IMR-90 (cell line): ENCODE data around the gene CALU. TPM values are rescaled to one million over a fixed set of nuclear protein-coding genes. Genes with fewer than 3 reads are reported as not detected.

Experiments
- ATAC-seq: fragments of 200-7000 bp; cut with Tn5 transposase; 2 replicates; pipeline ENCODE4 v1.9.1; 2020; ENCODE audit warnings: low read depth, mild to moderate bottlenecking, moderate library complexity
- BruUV-seq: library from RNA; stranded (reverse); fragments of 400-500 nt; replicated peaks from 2 replicates; lab custom pipeline; 2021; lab: Mats Ljungman, UMichigan
- CTCF ChIA-PET: fragments of 300-600 bp; formaldehyde crosslinking; extraction: SDS; loops from one replicate; lab custom pipeline; 2021; ENCODE audit warnings: antibody characterized with exemption; lab: Yijun Ruan, JAX
- POLR2A ChIA-PET: fragments of 300-600 bp; sonication (Branson Sonifier 250); formaldehyde crosslinking; loops from one replicate; lab custom pipeline; 2022; ENCODE audit warnings: antibody characterized with exemption; ENCODE audit not compliant: unreplicated experiment; lab: Charles Lee
- DNase-seq: peaks from one replicate; pipeline ENCODE4 v3.0.0; 2013
- H2AFZ ChIP-seq: replicated peaks from 2 replicates; pipeline ENCODE3; 2013; ENCODE audit warnings: low read length, mild to moderate bottlenecking; ENCODE audit not compliant: poor library complexity
- H2AK5ac ChIP-seq: 2 replicates; pipeline ENCODE4 v1.6.1; 2013; ENCODE audit warnings: low read depth, low read length, inconsistent platforms
- H2AK9ac ChIP-seq: replicated peaks from 2 replicates; pipeline ENCODE3; 2013; ENCODE audit warnings: mild to moderate bottlenecking, low read depth, low read length, moderate library complexity; ENCODE audit not compliant: poor library complexity
- H2BK120ac ChIP-seq: 2 replicates; pipeline ENCODE4 v1.6.1; 2013; ENCODE audit warnings: low read depth, low read length, inconsistent platforms
- H2BK15ac ChIP-seq: 3 replicates; pipeline ENCODE4 v1.6.1; 2013; ENCODE audit warnings: low read depth, low read length, inconsistent platforms
- H2BK20ac ChIP-seq: 2 replicates; pipeline ENCODE4 v1.6.1; 2013; ENCODE audit warnings: low read depth, mild to moderate bottlenecking, inconsistent platforms, low read length, moderate library complexity
- H2BK5ac ChIP-seq: 2 replicates; pipeline ENCODE4 v1.6.1; 2013; ENCODE audit warnings: mild to moderate bottlenecking, low read depth, low read length, inconsistent platforms; ENCODE audit not compliant: poor library complexity, severe bottlenecking
- H3K14ac ChIP-seq: replicated peaks from 2 replicates; pipeline ENCODE4 v1.6.1; 2013; ENCODE audit warnings: low read depth, low read length, inconsistent platforms
- H3K18ac ChIP-seq: 2 replicates; pipeline ENCODE4 v1.6.1; 2013; ENCODE audit warnings: low read depth, low read length, control low read depth
- H3K23ac ChIP-seq: 2 replicates; pipeline ENCODE4 v1.6.1; 2013; ENCODE audit warnings: low read depth, low read length, inconsistent platforms
- H3K27ac ChIP-seq: 2 replicates; pipeline ENCODE4 v1.5.1; 2013; ENCODE audit warnings: mild to moderate bottlenecking, control low read depth, low read length; ENCODE audit not compliant: insufficient read depth
- H3K27me3 ChIP-seq: 2 replicates; pipeline ENCODE4 v1.6.1; 2013; ENCODE audit warnings: low read length; ENCODE audit not compliant: control insufficient read depth, insufficient read depth
- H3K36me3 ChIP-seq: 2 replicates; pipeline ENCODE4 v1.6.1; 2013; ENCODE audit warnings: low read length, mixed read lengths; ENCODE audit not compliant: control insufficient read depth, insufficient read depth
- H3K4ac ChIP-seq: 2 replicates; pipeline ENCODE4 v1.6.1; 2013; ENCODE audit warnings: low read depth, low read length, inconsistent platforms
- H3K4me1 ChIP-seq: 2 replicates; pipeline ENCODE4 v1.6.1; 2013; ENCODE audit warnings: low read length, mixed read lengths; ENCODE audit not compliant: control insufficient read depth, insufficient read depth
- H3K4me2 ChIP-seq: 2 replicates; pipeline ENCODE4 v1.6.1; 2013; ENCODE audit warnings: low read depth, mild to moderate bottlenecking, control low read depth, low read length, moderate library complexity
- H3K4me3 ChIP-seq: 2 replicates; pipeline ENCODE4 v1.5.1; 2013; ENCODE audit warnings: low read depth, mild to moderate bottlenecking, control low read depth, low read length, moderate library complexity; ENCODE audit not compliant: insufficient read depth
- H3K56ac ChIP-seq: 2 replicates; pipeline ENCODE4 v1.6.1; 2013; ENCODE audit warnings: low read length, inconsistent platforms; ENCODE audit not compliant: insufficient read depth; ENCODE audit errors: extremely low read depth
- H3K79me1 ChIP-seq, 2 experiments: 2 replicates each; pipeline ENCODE4 v1.6.1; 2013; ENCODE audit warnings: low read length in 2 of 2, inconsistent platforms in 1 of 2, low read depth in 1 of 2
- H3K9ac ChIP-seq: 2 replicates; pipeline ENCODE4 v1.6.1; 2013; ENCODE audit warnings: low read depth, low read length, control low read depth
- H3K9me1 ChIP-seq: 2 replicates; pipeline ENCODE4 v1.6.1; 2013; ENCODE audit warnings: low read length, inconsistent platforms; ENCODE audit not compliant: insufficient read depth
- H3K9me3 ChIP-seq: 2 replicates; pipeline ENCODE4 v1.6.1; 2013; ENCODE audit warnings: low read length; ENCODE audit not compliant: control insufficient read depth, insufficient read depth
- H4K20me1 ChIP-seq: 2 replicates; pipeline ENCODE4 v1.6.1; 2013; ENCODE audit warnings: low read length, inconsistent platforms; ENCODE audit not compliant: insufficient read depth
- H4K5ac ChIP-seq: 2 replicates; pipeline ENCODE4 v1.6.1; 2013; ENCODE audit warnings: mild to moderate bottlenecking, low read depth, low read length, control low read depth
- H4K8ac ChIP-seq, 2 experiments: 2 replicates each; pipeline ENCODE4 v1.6.1; 2013; ENCODE audit warnings: low read depth in 2 of 2, low read length in 2 of 2, control low read depth in 1 of 2, inconsistent platforms in 1 of 2
- H4K91ac ChIP-seq: 2 replicates; pipeline ENCODE4 v1.6.1; 2013; ENCODE audit warnings: low read depth, low read length, inconsistent platforms; ENCODE audit not compliant: insufficient read depth
- BHLHE40 ChIP-seq: fragments of 150-350 bp; IDR thresholded peaks from 2 replicates; pipeline ENCODE4 v1.6.1; 2016; ENCODE audit warnings: mild to moderate bottlenecking, low read depth, low read length
- CHD1 ChIP-seq: IDR thresholded peaks from 2 replicates; pipeline ENCODE4 v1.6.1; 2012; ENCODE audit warnings: low read depth, low read length, improper control_type of control experiment
- ELK1 ChIP-seq: fragments of 150-350 bp; IDR thresholded peaks from 2 replicates; pipeline ENCODE4 v1.6.1; 2016; ENCODE audit warnings: low read depth, mild to moderate bottlenecking, low read length, moderate library complexity, borderline replicate concordance
- FOS ChIP-seq: fragments of 150-350 bp; IDR thresholded peaks from 2 replicates; pipeline ENCODE4 v1.6.1; 2016; ENCODE audit warnings: low read depth, low read length
- MAFK ChIP-seq: IDR thresholded peaks from 2 replicates; pipeline ENCODE4 v1.6.1; 2012; ENCODE audit warnings: low read depth, low read length, improper control_type of control experiment
- MAZ ChIP-seq: IDR thresholded peaks from 2 replicates; pipeline ENCODE4 v1.6.1; 2012; ENCODE audit warnings: low read depth, mild to moderate bottlenecking, low read length, improper control_type of control experiment, moderate library complexity, borderline replicate concordance
- NFE2L2 ChIP-seq: fragments of 150-350 bp; IDR thresholded peaks from 2 replicates; pipeline ENCODE4 v1.6.1; 2016; ENCODE audit warnings: low read depth, mild to moderate bottlenecking, low read length
- POLR2A ChIP-seq: IDR thresholded peaks from 2 replicates; pipeline ENCODE4 v1.6.1; 2012; ENCODE audit warnings: mild to moderate bottlenecking, low read depth, low read length
- SMC3 ChIP-seq: fragments of 150-350 bp; IDR thresholded peaks from 2 replicates; pipeline ENCODE4 v1.6.1; 2016; ENCODE audit warnings: low read depth, mild to moderate bottlenecking, antibody characterized with exemption, low read length, moderate library complexity
- USF2 ChIP-seq: fragments of 150-350 bp; IDR thresholded peaks from 2 replicates; pipeline ENCODE4 v1.6.1; 2017; ENCODE audit warnings: mild to moderate bottlenecking, antibody characterized with exemption, low read length, low read depth
- dilution Hi-C: fragments of 300-500 bp; cut with HindIII; formaldehyde crosslinking; loops from one replicate; pipeline ENCODE4 v1.14.3; 2018; ENCODE audit warnings: low sequenced_read_pairs; ENCODE audit not compliant: unreplicated experiment
- in situ Hi-C: fragments of 300-500 bp; cut with MboI; formaldehyde crosslinking; loops from 3 replicates; pipeline ENCODE4 v1.14.3; 2019; ENCODE audit warnings: low sequenced_read_pairs, inconsistent platforms, mixed read lengths
- intact Hi-C: fragments of 100-400 bp; cut with micrococcal nuclease; formaldehyde crosslinking; loops from 2 replicates; pipeline ENCODE4 v1.10.0; 2022
- polyA plus RNA-seq, 3 experiments: library from polyadenylated mRNA; depleted of rRNA; stranded (reverse); fragments of >200 nt; gene quantifications; 2 replicates each; pipeline ENCODE4 v1.2.3, GENCODE V29; 2012; ENCODE audit warnings: low replicate concordance in 1 of 3
- total RNA-seq: library from RNA; depleted of rRNA; stranded (reverse); fragments of >200 nt; gene quantifications from 2 replicates; pipeline ENCODE4 v1.2.3, GENCODE V29; 2012

CALU gene
- total and polyA plus RNA-seq, 2 of the 4 experiments (the other 2 are of a cell fraction): 421 to 525 TPM

GRCh38 chr7:128759242-128759641, 20.1 kb downstream of the CALU start:
- ChIA-PET POLR2A (no interaction called here), CTCF (no interaction called here)
- Histone ChIP-seq H2BK20ac (no peak overlapping the region), H2AK9ac (no peak overlapping the region), H3K27me3 (no peaks in the 10 kb centered on the region), H2BK120ac (no peak overlapping the region), H3K79me1 (peaks cover 23 to 60% of the 10 kb centered on the region in 2 experiments), H3K14ac (no peak overlapping the region), H4K20me1 (peaks cover 75% of the 10 kb centered on the region), H3K36me3 (peaks cover 38% of the 10 kb centered on the region), H4K91ac (no peak overlapping the region), H3K23ac (no peak overlapping the region), H2AK5ac (no peak overlapping the region), H3K9me1 (peaks cover 4% of the 10 kb centered on the region), H3K4ac (no peak overlapping the region), H3K18ac (no peak overlapping the region), H4K8ac (no peak overlapping the region), H4K5ac (no peak overlapping the region), H3K4me2 (no peak overlapping the region), H3K9ac (no peak overlapping the region), H3K27ac (no peak overlapping the region), H3K4me1 (peaks cover 10% of the 10 kb centered on the region), H2AFZ (no peak overlapping the region), H3K4me3 (no peak overlapping the region), H3K56ac (no peak overlapping the region), H2BK15ac (no peak overlapping the region), H3K9me3 (no peaks in the 10 kb centered on the region), H2BK5ac (peak overlapping the region; percentile 40)
- in situ Hi-C loops (no loop called here), dilution Hi-C loops (no loop called here), intact Hi-C loops (no loop called here)
- TF ChIP-seq NFE2L2 (no peak), FOS (no peak), USF2 (no peak), BHLHE40 (no peak), ELK1 (no peak), CHD1 (no peak), MAZ (no peak), POLR2A (no peak), SMC3 (no peak), MAFK (no peak)
- ATAC-seq: no peak
- no TSS peak for BruUV-seq
- no peak for DNase-seq
